LNCaP clone FGC (cell line): ENCODE data around the gene MYH15.
"Not testable (repeated sequence)": the region's sequence is repeated elsewhere in the genome, so short reads cannot be mapped to it uniquely, and the experiment has no call there.

Source experiments
- DNase-seq: peaks from one replicate; pipeline ENCODE4 v3.0.0-alpha.2; 2011; ENCODE audit warnings: low read depth
- H3K4me3 ChIP-seq: 2 replicates; pipeline ENCODE4 v1.5.1; 2011; ENCODE audit warnings: mild to moderate bottlenecking, low read depth, low read length, control low read depth
- TF ChIP-seq, protein P1 (sequence below): IDR thresholded peaks from 2 replicates; pipeline ENCODE4 v1.5.1; 2012; ENCODE audit warnings: mild to moderate bottlenecking; ENCODE audit not compliant: control insufficient read depth, insufficient read depth; ENCODE audit errors: extremely low read depth

Gene MYH15

DNA sequence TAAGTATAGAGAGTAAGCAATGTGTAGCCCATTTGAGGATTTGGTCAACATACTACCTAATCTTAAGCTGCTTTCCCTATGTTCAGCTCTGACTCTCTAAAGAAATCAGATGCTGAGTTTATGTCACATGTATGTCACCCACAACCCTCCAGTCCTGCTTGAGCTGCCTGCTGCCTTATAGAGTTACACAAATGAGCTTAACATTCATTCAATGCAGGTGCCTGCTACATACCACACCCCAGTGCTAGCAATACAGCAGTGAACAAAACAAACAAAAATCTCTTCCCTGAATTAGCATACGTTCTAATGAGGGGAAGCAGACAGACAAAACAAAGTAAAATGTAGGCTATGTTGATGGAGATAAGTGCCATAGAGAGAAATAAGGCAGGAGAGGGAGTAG lies 121.0 kb downstream of the MYH15 start:
- no peak overlapping the region for H3K4me3 ChIP-seq
- TF ChIP-seq, protein P1, sequence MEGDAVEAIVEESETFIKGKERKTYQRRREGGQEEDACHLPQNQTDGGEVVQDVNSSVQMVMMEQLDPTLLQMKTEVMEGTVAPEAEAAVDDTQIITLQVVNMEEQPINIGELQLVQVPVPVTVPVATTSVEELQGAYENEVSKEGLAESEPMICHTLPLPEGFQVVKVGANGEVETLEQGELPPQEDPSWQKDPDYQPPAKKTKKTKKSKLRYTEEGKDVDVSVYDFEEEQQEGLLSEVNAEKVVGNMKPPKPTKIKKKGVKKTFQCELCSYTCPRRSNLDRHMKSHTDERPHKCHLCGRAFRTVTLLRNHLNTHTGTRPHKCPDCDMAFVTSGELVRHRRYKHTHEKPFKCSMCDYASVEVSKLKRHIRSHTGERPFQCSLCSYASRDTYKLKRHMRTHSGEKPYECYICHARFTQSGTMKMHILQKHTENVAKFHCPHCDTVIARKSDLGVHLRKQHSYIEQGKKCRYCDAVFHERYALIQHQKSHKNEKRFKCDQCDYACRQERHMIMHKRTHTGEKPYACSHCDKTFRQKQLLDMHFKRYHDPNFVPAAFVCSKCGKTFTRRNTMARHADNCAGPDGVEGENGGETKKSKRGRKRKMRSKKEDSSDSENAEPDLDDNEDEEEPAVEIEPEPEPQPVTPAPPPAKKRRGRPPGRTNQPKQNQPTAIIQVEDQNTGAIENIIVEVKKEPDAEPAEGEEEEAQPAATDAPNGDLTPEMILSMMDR: 0 out of 2 replicates have a peak, but pooled peaks have one; percentile 5
- no peak for DNase-seq

DNA sequence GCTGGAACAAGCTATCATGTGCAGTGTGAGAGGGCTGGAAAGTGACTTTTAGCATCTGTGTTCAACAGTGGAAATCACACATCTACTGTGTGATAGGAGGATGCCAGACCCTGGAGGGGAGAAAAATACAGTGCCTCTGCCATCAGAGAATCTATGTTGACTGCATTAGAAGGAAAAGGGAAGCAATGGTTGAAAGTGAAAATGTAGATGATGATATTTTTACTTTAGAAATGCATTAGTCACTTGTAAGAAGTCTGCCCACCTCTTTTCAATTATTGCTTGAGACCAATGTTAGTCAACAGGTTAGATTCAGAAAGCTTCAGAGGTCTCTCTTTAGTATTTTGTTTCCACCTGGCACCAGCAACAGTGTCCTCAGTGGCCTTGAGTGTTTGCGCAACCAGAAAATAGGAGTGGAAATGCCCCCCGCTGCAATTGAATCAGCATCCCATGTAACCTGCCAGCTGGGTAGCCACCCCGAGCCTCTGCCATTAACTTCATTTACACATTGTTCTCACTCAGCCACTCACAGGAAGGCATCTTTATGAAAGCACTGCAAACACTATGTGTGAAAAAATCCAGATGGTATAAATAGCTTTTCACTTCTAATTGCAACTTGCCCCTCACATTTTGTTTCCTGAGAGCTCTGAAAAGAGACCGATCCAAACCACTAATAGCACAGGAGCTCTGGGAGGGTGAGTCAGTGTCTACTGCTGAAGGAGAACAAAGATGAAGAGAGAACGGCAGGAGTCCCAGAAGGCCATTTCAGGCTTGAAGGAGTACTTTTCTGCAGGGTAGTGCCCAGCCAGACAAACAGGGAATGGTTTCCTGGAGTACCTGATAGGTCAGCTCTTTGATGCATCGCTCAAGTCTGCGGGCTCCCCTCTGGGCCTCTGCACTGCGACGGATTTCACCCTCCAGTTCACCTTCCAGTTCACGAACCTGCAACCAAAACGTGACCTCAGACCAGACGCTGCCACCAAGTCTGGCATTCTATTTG lies 122.0 kb downstream of the MYH15 start:
- H3K4me3 ChIP-seq: no peak overlapping the region
- TF ChIP-seq, protein P1: no peak
- no peak for DNase-seq

GRCh38 chr3:108387063-108387462 lies 123.3 kb downstream of the MYH15 start:
- TF ChIP-seq, protein P1: no peak
- DNase-seq: no peak
- H3K4me3 ChIP-seq: no peak overlapping the region

DNA sequence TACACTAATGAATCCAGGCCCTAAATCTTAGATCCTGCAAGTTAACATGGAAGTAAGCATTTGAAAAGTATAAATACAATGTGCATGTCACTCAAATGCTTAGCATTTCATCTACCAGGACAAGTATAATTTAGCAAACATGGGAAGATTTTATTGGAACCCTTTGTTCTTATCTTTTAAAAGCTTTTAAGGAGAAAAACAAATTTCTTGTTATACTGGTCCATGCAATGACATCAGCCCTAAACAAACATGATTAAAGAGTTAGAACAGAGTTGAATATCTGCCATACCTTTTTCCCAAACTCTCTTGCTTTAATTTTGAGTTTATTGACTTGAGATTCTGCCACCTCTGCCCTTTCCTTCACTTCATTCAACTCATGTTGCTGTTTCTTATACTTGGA lies 127.1 kb downstream of the MYH15 start:
- TF ChIP-seq, protein P1: no peak
- H3K4me3 ChIP-seq: no peak overlapping the region
- DNase-seq: peak; percentile 90

DNA sequence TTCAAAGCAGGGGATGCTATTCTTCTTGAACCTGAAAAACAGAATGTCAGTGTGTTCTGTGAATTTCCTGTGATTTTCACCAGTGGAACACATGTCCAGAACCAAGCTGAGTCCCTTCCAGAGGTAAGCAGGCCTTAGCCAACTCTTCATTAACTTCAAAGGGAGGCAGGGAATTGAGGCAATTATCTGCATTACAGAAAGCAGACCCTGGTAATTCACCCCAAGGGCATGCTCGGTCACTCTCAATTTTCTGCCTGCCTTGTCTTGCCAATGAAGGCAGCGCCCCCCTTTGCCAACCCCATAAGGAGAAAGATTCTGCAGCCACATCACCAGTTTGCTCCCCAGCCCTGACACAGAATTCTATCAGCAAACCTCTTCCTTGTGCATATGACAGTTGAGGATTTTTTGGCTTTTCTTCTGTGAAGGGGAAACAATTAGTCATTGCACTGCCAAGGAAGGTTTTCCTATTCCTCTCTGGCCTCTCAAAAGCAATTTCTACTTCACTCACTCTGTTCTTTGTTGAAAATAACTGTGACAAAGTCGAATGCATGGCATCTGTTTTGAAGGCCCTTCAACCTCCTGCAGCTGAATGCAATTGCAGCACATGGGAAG lies 128.8 kb downstream of the MYH15 start:
- TF ChIP-seq, protein P1: no peak
- no peak for DNase-seq
- no peak overlapping the region for H3K4me3 ChIP-seq

- TF ChIP-seq, protein P1: no peak
- no peak for DNase-seq
- no peak overlapping the region for H3K4me3 ChIP-seq
Measured at GRCh38 chr3:108380128-108380795, 130.1 kb downstream of the MYH15 start.

DNA sequence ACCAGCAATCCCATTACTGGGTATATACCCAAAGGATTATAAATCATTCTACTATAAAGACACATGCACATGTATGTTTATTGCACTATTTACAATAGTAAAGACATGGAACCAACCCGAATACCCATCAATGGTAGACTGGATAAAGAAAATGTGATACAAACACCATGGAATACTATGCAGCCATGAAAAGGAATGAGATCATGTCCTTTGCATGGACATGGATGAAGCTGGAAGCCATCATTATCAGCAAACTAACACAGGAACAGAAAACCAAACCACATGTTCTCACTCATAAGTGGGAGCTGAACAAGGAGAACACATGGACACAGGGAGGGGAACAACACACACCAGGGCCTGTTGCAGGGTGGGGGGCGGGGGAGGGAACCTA lies 131.4 kb downstream of the MYH15 start:
- not testable (repeated sequence) for H3K4me3 ChIP-seq

More for the DNA sequence above, 131.4 kb downstream of the MYH15 start:
- DNase-seq: not testable (repeated sequence)
